Measurements from ENCODE around the gene GMPR2.

DNA sequence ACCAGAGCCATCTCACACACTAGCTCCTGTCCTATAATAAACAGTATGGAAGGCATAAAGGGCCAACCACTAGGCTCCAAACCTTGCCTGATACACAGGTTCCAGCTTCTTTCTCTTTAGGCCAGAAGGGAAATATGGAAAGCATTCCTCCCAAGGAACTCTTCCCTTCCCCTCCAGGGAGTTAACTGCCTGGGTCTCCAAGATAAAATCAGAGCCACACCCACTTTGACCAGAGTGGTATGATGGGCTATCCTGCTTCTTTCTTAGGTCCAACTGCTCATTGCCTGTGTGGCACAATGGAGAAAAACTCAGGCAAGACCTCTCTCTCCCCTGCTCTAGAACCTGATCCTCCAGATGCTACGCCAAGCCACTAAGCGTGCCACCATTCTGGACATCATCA, 25.1 kb upstream of the GMPR2 start:
- TF ChIP-seq, protein P1, sequence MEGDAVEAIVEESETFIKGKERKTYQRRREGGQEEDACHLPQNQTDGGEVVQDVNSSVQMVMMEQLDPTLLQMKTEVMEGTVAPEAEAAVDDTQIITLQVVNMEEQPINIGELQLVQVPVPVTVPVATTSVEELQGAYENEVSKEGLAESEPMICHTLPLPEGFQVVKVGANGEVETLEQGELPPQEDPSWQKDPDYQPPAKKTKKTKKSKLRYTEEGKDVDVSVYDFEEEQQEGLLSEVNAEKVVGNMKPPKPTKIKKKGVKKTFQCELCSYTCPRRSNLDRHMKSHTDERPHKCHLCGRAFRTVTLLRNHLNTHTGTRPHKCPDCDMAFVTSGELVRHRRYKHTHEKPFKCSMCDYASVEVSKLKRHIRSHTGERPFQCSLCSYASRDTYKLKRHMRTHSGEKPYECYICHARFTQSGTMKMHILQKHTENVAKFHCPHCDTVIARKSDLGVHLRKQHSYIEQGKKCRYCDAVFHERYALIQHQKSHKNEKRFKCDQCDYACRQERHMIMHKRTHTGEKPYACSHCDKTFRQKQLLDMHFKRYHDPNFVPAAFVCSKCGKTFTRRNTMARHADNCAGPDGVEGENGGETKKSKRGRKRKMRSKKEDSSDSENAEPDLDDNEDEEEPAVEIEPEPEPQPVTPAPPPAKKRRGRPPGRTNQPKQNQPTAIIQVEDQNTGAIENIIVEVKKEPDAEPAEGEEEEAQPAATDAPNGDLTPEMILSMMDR (IDR thresholded peaks at IDR 0.05): no peak
- TF ChIP-seq POLR2A (IDR thresholded peaks at IDR 0.05) (no peak), POLR2AphosphoS5 (IDR thresholded peaks at IDR 0.05) (no peak), EP300 (IDR thresholded peaks at IDR 0.05) (no peak)

Data from upper lobe of left lung (tissue), 4 donors.